T-cell (primary cell): Measurements from ENCODE around the gene MMP10. TPM values are rescaled to one million over a fixed set of nuclear protein-coding genes. Genes with fewer than 3 reads are reported as not detected.

Experiments used
- ATAC-seq, 4 experiments: fragments of 200-7000 bp in 3 of 4; fragments of 150-1000 bp in 1 of 4; cut with Tn5 transposase; replicated peaks in 1 of 4; 1 replicate in 3 of 4; 2 replicates in 1 of 4; pipeline ENCODE4 v1.10.0; 2021; ENCODE audit warnings: moderate library complexity in 3 of 4, mild to moderate bottlenecking in 2 of 4, moderate number of reproducible peaks in 1 of 4
- CTCF ChIA-PET, 2 donors: fragments of 300-600 bp; sonication (Branson Sonifier 250); formaldehyde crosslinking; loops; one replicate each; lab custom pipeline; 2022; ENCODE audit warnings: antibody characterized with exemption in 2 of 2; lab: Charles Lee
- POLR2A ChIA-PET, 2 donors: fragments of 300-600 bp; sonication (Branson Sonifier 250); formaldehyde crosslinking; loops; one replicate each; lab custom pipeline; 2022; ENCODE audit warnings: antibody characterized with exemption in 2 of 2; lab: Charles Lee
- DNase-seq, 35 experiments: peaks; one replicate each; pipeline versions ENCODE4 v3.0.0 to v3.0.0-alpha.2; 2013 to 2023
- H3K27ac ChIP-seq: one replicate; pipeline ENCODE4 v1.5.1; 2013; ENCODE audit warnings: low read length
- H3K27me3 ChIP-seq, 2 experiments: replicated peaks in 1 of 2; 1 replicate in 1 of 2; 2 replicates in 1 of 2; pipeline versions ENCODE4 v1.6.1 to v1.7.0; 2013; ENCODE audit warnings: low read length in 1 of 2, mixed read lengths in 1 of 2; ENCODE audit not compliant: control insufficient read depth in 2 of 2, insufficient read depth in 2 of 2; ENCODE audit errors: extremely low read depth in 1 of 2
- H3K36me3 ChIP-seq, 2 donors: 1 replicate in 1 of 2; 2 replicates in 1 of 2; pipeline versions ENCODE4 v1.6.1 to v1.7.0; 2013; ENCODE audit warnings: low read length in 1 of 2; ENCODE audit not compliant: control insufficient read depth in 2 of 2, insufficient read depth in 1 of 2; ENCODE audit errors: extremely low read depth in 1 of 2
- H3K4me1 ChIP-seq, 2 experiments: 1 replicate in 1 of 2; 2 replicates in 1 of 2; pipeline versions ENCODE4 v1.6.1 to v1.7.0; 2013; ENCODE audit warnings: low read length in 2 of 2, mixed read lengths in 1 of 2; ENCODE audit not compliant: insufficient read depth in 2 of 2, control insufficient read depth in 1 of 2; ENCODE audit errors: extremely low read depth in 1 of 2
- H3K4me3 ChIP-seq, 2 donors: 1 replicate in 1 of 2; 2 replicates in 1 of 2; pipeline versions ENCODE4 v1.5.1 to v1.7.0; 2013; ENCODE audit warnings: mild to moderate bottlenecking in 2 of 2, low read length in 1 of 2, moderate library complexity in 1 of 2; ENCODE audit not compliant: control insufficient read depth in 1 of 2; ENCODE audit errors: extremely low read depth in 1 of 2
- H3K9me3 ChIP-seq: 2 replicates; pipeline ENCODE4 v1.7.0; 2013
- H3K27ac Mint-ChIP-seq, 2 donors: one replicate each; pipeline ENCODE4 v1.8.0; 2020 to 2021; ENCODE audit warnings: mild to moderate bottlenecking in 2 of 2, mixed read lengths in 2 of 2
- H3K27me3 Mint-ChIP-seq, 2 donors: one replicate each; pipeline ENCODE4 v1.8.0; 2021 to 2022; ENCODE audit warnings: mixed read lengths in 2 of 2
- H3K36me3 Mint-ChIP-seq: one replicate; pipeline ENCODE4 v1.8.0; 2021; ENCODE audit warnings: mixed read lengths
- H3K4me1 Mint-ChIP-seq, 3 donors: one replicate each; pipeline ENCODE4 v1.8.0; 2020 to 2022; ENCODE audit warnings: mixed read lengths in 3 of 3, mild to moderate bottlenecking in 1 of 3
- H3K4me3 Mint-ChIP-seq, 3 donors: one replicate each; pipeline ENCODE4 v1.8.0; 2020 to 2022; ENCODE audit warnings: mild to moderate bottlenecking in 3 of 3, mixed read lengths in 3 of 3, moderate library complexity in 3 of 3
- H3K9me3 Mint-ChIP-seq, 3 donors: one replicate each; pipeline ENCODE4 v1.8.0; 2020 to 2022; ENCODE audit warnings: mixed read lengths in 3 of 3
- total RNA-seq, 35 experiments: library from RNA in 6 of 35; stranded (reverse) in 6 of 35; fragments of 120-200 nt in 1 of 35; gene quantifications; one replicate each; pipeline versions ENCODE4 v1.2.1 to v1.2.4 and lab custom pipeline; 2013 to 2026

The MMP10 gene
- total RNA-seq, 5 donors from 2014 or later (not counting 1 experiment from before 2014, with no cell fraction given), result not detected

DNA sequence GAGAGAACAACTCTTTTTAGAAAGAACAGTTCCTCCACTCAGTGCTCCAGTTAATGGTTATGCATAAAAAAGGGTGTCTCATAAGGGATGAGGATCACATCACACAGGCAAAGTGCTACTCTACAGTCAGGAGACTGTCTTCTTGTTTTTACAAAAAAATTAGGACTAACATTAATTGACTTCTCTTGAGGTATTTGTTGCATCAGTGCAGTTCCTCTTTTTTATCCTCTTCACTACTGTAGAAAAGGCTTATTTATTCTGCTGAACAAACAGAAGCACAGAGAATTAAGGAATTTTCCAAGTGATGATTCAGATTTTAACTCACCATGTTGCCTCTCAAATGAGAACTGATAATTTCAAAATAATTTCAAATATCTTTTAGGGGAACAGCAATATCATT lies 57.6 kb downstream of the MMP10 start:
- POLR2A ChIA-PET, result no interaction called here

More for the DNA sequence above, 57.6 kb downstream of the MMP10 start:
- peaks cover 12 to 14% of the 10 kb centered on the region in 2 donors for H3K27me3 Mint-ChIP-seq
- H3K9me3 Mint-ChIP-seq, result peaks cover 4 to 6% (median 6%) of the 10 kb centered on the region in 3 donors
- H3K9me3 ChIP-seq, result no peaks in the 10 kb centered on the region
- H3K36me3 Mint-ChIP-seq, result no peaks in the 10 kb centered on the region
- H3K4me1 Mint-ChIP-seq, result no peaks in the 10 kb centered on the region
- H3K4me3 Mint-ChIP-seq, result no peak overlapping the region
- no peak overlapping the region for H3K27ac Mint-ChIP-seq
- CTCF ChIA-PET, result no interaction called here
- ATAC-seq (no peak), DNase-seq (no peak)
- H3K4me3 ChIP-seq, result no peak overlapping the region
- no peaks in the 10 kb centered on the region for H3K27me3 ChIP-seq
- no peaks in the 10 kb centered on the region for H3K36me3 ChIP-seq
- H3K27ac ChIP-seq, result no peak overlapping the region
- H3K4me1 ChIP-seq, result no peaks in the 10 kb centered on the region

Other genes with a start within 250 kb of the MMP10 start
- under 1 TPM in 3 of 5 donors, not detected in 2; 0.23 to 0.73 (median 0.60) TPM for gene MMP7, start 249.9 kb downstream of the MMP10 start, total RNA-seq
- gene MMP20, start 155.3 kb downstream of the MMP10 start, total RNA-seq, result not detected
- not detected for gene MMP27, start 74.9 kb downstream of the MMP10 start, total RNA-seq
- not detected for gene MMP8, start 55.7 kb downstream of the MMP10 start, total RNA-seq
- not detected for gene MMP1, start 17.5 kb upstream of the MMP10 start, total RNA-seq
- not detected for gene MMP3, start 63.0 kb upstream of the MMP10 start, total RNA-seq
- not detected for gene MMP12, start 94.4 kb upstream of the MMP10 start, total RNA-seq
- not detected for gene MMP13, start 175.1 kb upstream of the MMP10 start, total RNA-seq